GM18498 (cell line): ENCODE data around the gene SPATS2L.
A peak's percentile ranks its signal among the peaks of the same experiment; 100 is the strongest.

Experiments used
- ATAC-seq: cut with Tn5 transposase; IDR thresholded peaks from one replicate; pipeline ENCODE4 v1.9.1; 2021; ENCODE audit warnings: mild to moderate bottlenecking, moderate library complexity; ENCODE audit not compliant: unreplicated experiment

SPATS2L gene

GRCh38 chr2:200459101-200459500, 152.6 kb downstream of the SPATS2L start:
- no peak for ATAC-seq

GRCh38 chr2:200461846-200462710, 155.6 kb downstream of the SPATS2L start:
- ATAC-seq, result no peak

GRCh38 chr2:200463452-200463851, 157.0 kb downstream of the SPATS2L start:
- no peak for ATAC-seq

- ATAC-seq, result peak; percentile 42
Measured at GRCh38 chr2:200466425-200467418, 160.2 kb downstream of the SPATS2L start.

- no peak for ATAC-seq
Measured at GRCh38 chr2:200467806-200468681, 161.6 kb downstream of the SPATS2L start.

GRCh38 chr2:200469708-200470211, 163.3 kb downstream of the SPATS2L start:
- ATAC-seq, result no peak

- ATAC-seq, result no peak
Measured at GRCh38 chr2:200470230-200470629, 163.7 kb downstream of the SPATS2L start.

- ATAC-seq, result peak; percentile 75
Measured at GRCh38 chr2:200471324-200471848, 164.9 kb downstream of the SPATS2L start.

- peak; percentile 29 for ATAC-seq
Measured at GRCh38 chr2:200471928-200472645, 165.6 kb downstream of the SPATS2L start.

- ATAC-seq, result no peak
Measured at GRCh38 chr2:200472853-200473464, 166.5 kb downstream of the SPATS2L start.

- no peak for ATAC-seq
Measured at GRCh38 chr2:200475795-200476194, 169.3 kb downstream of the SPATS2L start.

GRCh38 chr2:200476836-200477235, 170.3 kb downstream of the SPATS2L start:
- no peak for ATAC-seq

- no peak for ATAC-seq
Measured at GRCh38 chr2:200477667-200478131, 171.2 kb downstream of the SPATS2L start.

- no peak for ATAC-seq
Measured at GRCh38 chr2:200479692-200480265, 173.3 kb downstream of the SPATS2L start.

GRCh38 chr2:200482194-200482593, 175.7 kb downstream of the SPATS2L start:
- ATAC-seq, result peak; percentile 52

- ATAC-seq, result peak; percentile 66
Measured at GRCh38 chr2:200483729-200484198, 177.3 kb downstream of the SPATS2L start.

GRCh38 chr2:200484934-200485333, 178.4 kb downstream of the SPATS2L start:
- ATAC-seq, result no peak

- no peak for ATAC-seq
Measured at GRCh38 chr2:200486529-200486928, 180.0 kb downstream of the SPATS2L start.
